Esophagus squamous epithelium (tissue), 4 donors: ENCODE data around the gene ALPP.

Experiments used
- POLR2A ChIP-seq, 4 donors: fragments of 450-650 bp; IDR thresholded peaks; one replicate each; pipeline ENCODE4 v1.6.1; 2017; ENCODE audit warnings: antibody characterized with exemption in 4 of 4, mild to moderate bottlenecking in 4 of 4, moderate library complexity in 3 of 4
- TF ChIP-seq, protein P1 (sequence below), 6 experiments: fragments of 450-650 bp in 4 of 6; fragments of 200-600 bp in 2 of 6; sonication (generic) in 2 of 6; IDR thresholded peaks; one replicate each; pipeline ENCODE4 v1.5.1; 2016 to 2019; ENCODE audit warnings: antibody characterized with exemption in 6 of 6, mild to moderate bottlenecking in 4 of 6, moderate library complexity in 4 of 6

DNA sequence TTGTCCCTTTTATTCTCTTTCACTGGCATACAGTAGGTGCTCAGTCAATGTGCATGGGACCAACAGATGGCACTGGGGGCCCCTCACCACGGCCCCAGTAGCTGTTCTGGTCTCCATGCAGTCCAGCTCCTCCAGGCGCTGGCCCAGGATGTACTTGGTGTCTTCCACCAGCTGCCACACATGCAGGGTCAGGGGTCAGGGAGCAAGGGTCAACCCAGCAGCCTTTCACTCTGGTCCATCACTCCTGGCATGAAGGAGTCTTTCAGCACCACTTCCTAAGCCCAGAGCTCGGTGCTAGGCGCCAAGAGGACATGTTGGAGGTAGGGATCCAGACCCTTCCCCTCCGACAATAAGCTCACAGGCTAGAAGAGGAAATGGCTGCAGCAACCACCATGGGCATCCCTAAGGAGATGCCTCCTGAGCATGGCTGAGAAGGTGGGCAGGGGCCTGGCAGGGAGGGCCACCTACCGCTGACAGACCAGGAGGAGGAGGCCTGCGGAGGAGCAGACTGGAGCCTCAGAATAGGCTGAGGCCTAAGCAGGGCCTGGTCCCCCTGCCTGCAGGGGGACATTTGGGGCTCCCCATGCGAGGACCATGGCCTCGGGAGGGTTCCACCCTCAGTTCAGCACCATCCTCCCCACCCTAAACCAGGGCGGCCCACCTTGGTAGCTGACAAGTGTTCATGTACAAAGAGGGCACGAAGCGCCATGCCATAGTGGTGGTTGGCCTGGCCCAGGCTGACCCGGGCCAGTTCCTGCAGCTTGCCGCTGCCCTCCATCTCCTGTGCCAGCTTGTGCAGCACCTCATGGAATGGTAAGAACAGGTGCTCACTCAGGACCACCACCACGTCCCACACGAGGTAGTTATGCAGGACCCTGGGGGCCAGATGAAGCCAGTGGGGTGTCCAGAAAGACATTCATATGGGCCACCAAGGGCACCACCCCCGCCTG, 38.2 kb downstream of the ALPP start:
- TF ChIP-seq, protein P1, sequence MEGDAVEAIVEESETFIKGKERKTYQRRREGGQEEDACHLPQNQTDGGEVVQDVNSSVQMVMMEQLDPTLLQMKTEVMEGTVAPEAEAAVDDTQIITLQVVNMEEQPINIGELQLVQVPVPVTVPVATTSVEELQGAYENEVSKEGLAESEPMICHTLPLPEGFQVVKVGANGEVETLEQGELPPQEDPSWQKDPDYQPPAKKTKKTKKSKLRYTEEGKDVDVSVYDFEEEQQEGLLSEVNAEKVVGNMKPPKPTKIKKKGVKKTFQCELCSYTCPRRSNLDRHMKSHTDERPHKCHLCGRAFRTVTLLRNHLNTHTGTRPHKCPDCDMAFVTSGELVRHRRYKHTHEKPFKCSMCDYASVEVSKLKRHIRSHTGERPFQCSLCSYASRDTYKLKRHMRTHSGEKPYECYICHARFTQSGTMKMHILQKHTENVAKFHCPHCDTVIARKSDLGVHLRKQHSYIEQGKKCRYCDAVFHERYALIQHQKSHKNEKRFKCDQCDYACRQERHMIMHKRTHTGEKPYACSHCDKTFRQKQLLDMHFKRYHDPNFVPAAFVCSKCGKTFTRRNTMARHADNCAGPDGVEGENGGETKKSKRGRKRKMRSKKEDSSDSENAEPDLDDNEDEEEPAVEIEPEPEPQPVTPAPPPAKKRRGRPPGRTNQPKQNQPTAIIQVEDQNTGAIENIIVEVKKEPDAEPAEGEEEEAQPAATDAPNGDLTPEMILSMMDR (IDR thresholded peaks at IDR 0.05) = no peak
- TF ChIP-seq POLR2A (IDR thresholded peaks at IDR 0.05) = no peak
